GM12878 (cell line): ENCODE data around the gene PCDH1.

ENCODE experiments used
- TAF1 ChIP-seq: IDR thresholded peaks from 2 replicates; pipeline ENCODE4 v1.6.1; 2011; ENCODE audit warnings: mild to moderate bottlenecking, low read depth, low read length, borderline replicate concordance
- TF ChIP-seq, protein P1 (sequence below): IDR thresholded peaks from 2 replicates; pipeline ENCODE4 v1.6.1; 2012; ENCODE audit warnings: mild to moderate bottlenecking, low read depth, low read length

DNA sequence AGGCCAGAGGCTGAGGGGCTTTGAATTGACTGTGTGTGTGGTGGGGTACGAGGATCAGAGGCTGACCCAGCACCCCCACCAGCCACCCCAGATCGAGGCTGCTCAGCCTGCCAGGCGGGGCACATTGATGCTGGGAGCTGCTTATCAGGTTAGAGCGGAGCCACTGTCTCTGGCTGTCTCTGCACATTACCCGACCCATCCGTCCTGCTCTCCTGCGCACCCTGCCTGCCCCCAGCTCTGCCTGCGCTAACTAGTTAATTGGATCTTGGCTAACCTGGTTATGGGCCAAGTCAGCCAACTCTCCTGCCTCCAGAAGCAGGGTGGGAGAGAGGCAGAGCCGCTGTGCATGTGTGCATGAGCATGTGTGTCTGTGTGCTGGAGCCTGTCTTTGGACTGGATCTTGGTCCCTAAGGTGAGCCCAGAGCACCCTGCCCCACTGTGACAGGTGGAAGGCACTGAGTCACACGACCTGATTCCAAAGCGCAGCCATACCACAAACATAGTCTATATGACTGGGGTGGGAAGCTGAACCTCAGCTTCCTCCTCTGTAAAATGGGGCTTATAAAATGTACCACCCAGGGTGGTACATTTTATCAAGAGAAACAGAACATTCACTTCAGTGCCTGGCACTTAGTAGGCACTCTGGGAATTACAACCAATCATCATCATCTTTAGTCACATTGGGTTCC is 39.7 kb downstream of the PCDH1 start:
- no peak for TF ChIP-seq TAF1
- TF ChIP-seq, protein P1, sequence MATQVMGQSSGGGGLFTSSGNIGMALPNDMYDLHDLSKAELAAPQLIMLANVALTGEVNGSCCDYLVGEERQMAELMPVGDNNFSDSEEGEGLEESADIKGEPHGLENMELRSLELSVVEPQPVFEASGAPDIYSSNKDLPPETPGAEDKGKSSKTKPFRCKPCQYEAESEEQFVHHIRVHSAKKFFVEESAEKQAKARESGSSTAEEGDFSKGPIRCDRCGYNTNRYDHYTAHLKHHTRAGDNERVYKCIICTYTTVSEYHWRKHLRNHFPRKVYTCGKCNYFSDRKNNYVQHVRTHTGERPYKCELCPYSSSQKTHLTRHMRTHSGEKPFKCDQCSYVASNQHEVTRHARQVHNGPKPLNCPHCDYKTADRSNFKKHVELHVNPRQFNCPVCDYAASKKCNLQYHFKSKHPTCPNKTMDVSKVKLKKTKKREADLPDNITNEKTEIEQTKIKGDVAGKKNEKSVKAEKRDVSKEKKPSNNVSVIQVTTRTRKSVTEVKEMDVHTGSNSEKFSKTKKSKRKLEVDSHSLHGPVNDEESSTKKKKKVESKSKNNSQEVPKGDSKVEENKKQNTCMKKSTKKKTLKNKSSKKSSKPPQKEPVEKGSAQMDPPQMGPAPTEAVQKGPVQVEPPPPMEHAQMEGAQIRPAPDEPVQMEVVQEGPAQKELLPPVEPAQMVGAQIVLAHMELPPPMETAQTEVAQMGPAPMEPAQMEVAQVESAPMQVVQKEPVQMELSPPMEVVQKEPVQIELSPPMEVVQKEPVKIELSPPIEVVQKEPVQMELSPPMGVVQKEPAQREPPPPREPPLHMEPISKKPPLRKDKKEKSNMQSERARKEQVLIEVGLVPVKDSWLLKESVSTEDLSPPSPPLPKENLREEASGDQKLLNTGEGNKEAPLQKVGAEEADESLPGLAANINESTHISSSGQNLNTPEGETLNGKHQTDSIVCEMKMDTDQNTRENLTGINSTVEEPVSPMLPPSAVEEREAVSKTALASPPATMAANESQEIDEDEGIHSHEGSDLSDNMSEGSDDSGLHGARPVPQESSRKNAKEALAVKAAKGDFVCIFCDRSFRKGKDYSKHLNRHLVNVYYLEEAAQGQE, result no peak
